Panc1 (cell line): Measurements from ENCODE around the gene HCFC1R1. TPM values are rescaled to one million over a fixed set of nuclear protein-coding genes. Genes with fewer than 3 reads are reported as not detected.

Experiments
- ATAC-seq: fragments of 200-7000 bp; cut with Tn5 transposase; 2 replicates; pipeline ENCODE4 v1.9.1; 2020; ENCODE audit warnings: mild to moderate bottlenecking, moderate library complexity
- BruUV-seq: library from RNA; stranded (reverse); fragments of 400-500 nt; replicated peaks from 2 replicates; lab custom pipeline; 2021; lab: Mats Ljungman, UMichigan
- CTCF ChIA-PET: fragments of 300-600 bp; sonication (Branson Sonifier 250); formaldehyde crosslinking; loops from one replicate; lab custom pipeline; 2022; ENCODE audit warnings: antibody characterized with exemption; lab: Charles Lee
- POLR2A ChIA-PET: fragments of 300-600 bp; sonication (Branson Sonifier 250); formaldehyde crosslinking; loops from one replicate; lab custom pipeline; 2022; ENCODE audit warnings: antibody characterized with exemption; lab: Charles Lee
- DNase-seq: peaks from one replicate; pipeline ENCODE4 v3.0.0-alpha.2; 2010; ENCODE audit warnings: low read depth, low spot score
- H3K27ac ChIP-seq: 2 replicates; pipeline ENCODE4 v1.5.1; 2011; ENCODE audit warnings: mild to moderate bottlenecking, low read length, inconsistent platforms
- H3K27me3 ChIP-seq: fragments of 200-500 bp; sonication (Bioruptor generic); 2 replicates; pipeline ENCODE4 v1.6.0; 2014; ENCODE audit warnings: low read length, inconsistent platforms; ENCODE audit not compliant: control insufficient read depth, insufficient read depth
- H3K36me3 ChIP-seq: fragments of 200-500 bp; sonication (Bioruptor generic); 2 replicates; pipeline ENCODE4 v1.5.1; 2014; ENCODE audit warnings: inconsistent platforms, mild to moderate bottlenecking, low read length, moderate library complexity; ENCODE audit not compliant: control insufficient read depth, insufficient read depth
- H3K4me1 ChIP-seq: 2 replicates; pipeline ENCODE4 v1.5.1; 2011; ENCODE audit warnings: inconsistent platforms, mild to moderate bottlenecking, low read length, moderate library complexity; ENCODE audit not compliant: control insufficient read depth, insufficient read depth
- H3K4me3 ChIP-seq, 2 experiments: 2 replicates each; pipeline ENCODE4 v1.5.1; 2011 to 2012; ENCODE audit warnings: low read depth in 2 of 2, low read length in 2 of 2, mild to moderate bottlenecking in 2 of 2, inconsistent platforms in 1 of 2, moderate library complexity in 1 of 2
- H3K9me3 ChIP-seq: fragments of 200-500 bp; sonication (Bioruptor generic); 2 replicates; pipeline ENCODE4 v1.5.1; 2014; ENCODE audit warnings: low read depth, mild to moderate bottlenecking, inconsistent platforms, low read length, moderate library complexity; ENCODE audit not compliant: control insufficient read depth, insufficient read depth
- CTCF ChIP-seq: fragments of 450-650 bp; IDR thresholded peaks from 2 replicates; pipeline ENCODE4 v1.5.1; 2017; ENCODE audit warnings: mild to moderate bottlenecking
- POLR2AphosphoS5 ChIP-seq: IDR thresholded peaks from 2 replicates; pipeline ENCODE4 v1.6.1; 2012; ENCODE audit warnings: mild to moderate bottlenecking, low read depth, low read length, moderate library complexity
- REST ChIP-seq, 2 experiments: IDR thresholded peaks; 2 replicates each; pipeline ENCODE4 v1.6.1; 2011 to 2012; ENCODE audit warnings: low read depth in 2 of 2, control low read depth in 1 of 2, low read length in 1 of 2, mild to moderate bottlenecking in 1 of 2, moderate library complexity in 1 of 2; ENCODE audit not compliant: insufficient read depth in 1 of 2
- SIN3A ChIP-seq: IDR thresholded peaks from 2 replicates; pipeline ENCODE4 v1.6.1; 2012; ENCODE audit warnings: low read depth, mild to moderate bottlenecking, low read length, moderate library complexity, borderline replicate concordance; ENCODE audit not compliant: insufficient read depth
- TCF7L2 ChIP-seq: IDR thresholded peaks from 2 replicates; pipeline ENCODE4 v1.6.1; 2011; ENCODE audit warnings: mild to moderate bottlenecking, low read depth, low read length, inconsistent platforms
- in situ Hi-C: cut with HindIII; loops from 2 replicates; pipeline ENCODE4 v1.10.0; 2016; ENCODE audit warnings: low sequenced_read_pairs, low pct_unique_long_range_greater_than_20kb
- intact Hi-C: fragments of 100-400 bp; cut with micrococcal nuclease; formaldehyde crosslinking; loops from one replicate; pipeline ENCODE4 v1.10.0; 2022; ENCODE audit not compliant: unreplicated experiment
- total RNA-seq: library from RNA; stranded (reverse); gene quantifications from one replicate; pipeline ENCODE4 v1.2.1, GENCODE V29; 2021; ENCODE audit not compliant: unreplicated experiment

HCFC1R1 gene
- total RNA-seq, 1 experiment from 2014 or later, result 67.3 TPM

GRCh38 chr16:3047387-3047720, 23.6 kb upstream of the HCFC1R1 start:
- no peaks in the 10 kb centered on the region for H3K4me1 ChIP-seq
- H3K27me3 ChIP-seq, result no peaks in the 10 kb centered on the region
- ChIA-PET POLR2A (no interaction called here), CTCF (interaction anchor here (1.3 to 1.4 kb wide), 2 partner anchors 11 to 15 kb away, joined by 4 to 6 read pairs; no protein-coding TSS in a partner anchor)
- H3K4me3 ChIP-seq, result no peak overlapping the region
- intact Hi-C loops, result no loop called here
- no peak for TF ChIP-seq POLR2AphosphoS5
- TF ChIP-seq CTCF, result no peak
- TF ChIP-seq TCF7L2, result no peak
- TF ChIP-seq REST (IDR thresholded peaks at IDR 0.05; ENCODE audit: insufficient read depth in 1 of 2, low read depth in 2 of 2, low read length in 1 of 2), result no peak
- no peak for TF ChIP-seq SIN3A
- no peaks in the 10 kb centered on the region for H3K9me3 ChIP-seq
- ATAC-seq (0 out of 2 replicates have a peak, but pooled peaks have one; percentile 7), DNase-seq (no peak)
- H3K27ac ChIP-seq, result no peak overlapping the region
- H3K36me3 ChIP-seq, result no peaks in the 10 kb centered on the region
- in situ Hi-C loops, result no loop called here
- BruUV-seq, result no TSS peak

DNA sequence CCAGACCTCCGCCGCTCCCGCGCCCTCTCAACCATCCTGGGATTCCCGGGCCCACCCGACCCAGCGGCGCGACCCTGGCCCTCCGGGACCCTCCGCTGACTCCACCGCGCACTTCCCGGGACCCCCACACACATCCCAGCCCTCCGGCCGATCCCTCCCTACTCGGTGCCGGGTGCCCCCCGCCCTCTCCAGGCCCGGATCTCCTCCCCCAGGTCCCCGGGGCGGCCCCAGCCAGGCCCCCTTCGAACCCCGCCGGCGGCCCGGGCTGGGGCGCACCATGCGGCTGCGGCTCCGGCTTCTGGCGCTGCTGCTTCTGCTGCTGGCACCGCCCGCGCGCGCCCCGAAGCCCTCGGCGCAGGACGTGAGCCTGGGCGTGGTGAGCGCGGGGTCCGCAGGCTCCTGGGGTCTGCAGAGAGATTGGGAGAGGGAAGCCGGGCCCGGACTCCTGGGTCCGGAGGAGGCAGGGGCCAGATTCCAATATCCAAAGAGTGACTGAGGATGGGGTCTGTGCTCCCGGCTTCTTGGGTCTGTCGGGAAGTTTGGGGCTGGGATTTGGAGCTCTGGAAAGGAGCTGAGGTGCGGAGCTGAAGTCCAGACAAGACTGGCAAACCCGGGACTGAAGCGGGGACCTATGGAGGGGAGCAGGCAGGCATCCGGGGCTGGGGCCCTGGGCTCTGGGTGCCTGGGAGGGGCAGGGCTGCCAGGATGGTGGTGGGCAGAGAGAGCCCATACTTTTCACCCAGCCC, 23.1 kb upstream of the HCFC1R1 start:
- no peak for DNase-seq
- no peaks in the 10 kb centered on the region for H3K27me3 ChIP-seq
- ChIA-PET POLR2A (no interaction called here), CTCF (interaction anchor here (1.3 to 1.4 kb wide), 2 partner anchors 12 to 15 kb away, joined by 4 to 6 read pairs; no protein-coding TSS in a partner anchor)
- H3K4me3 ChIP-seq, result peak overlapping the region; percentile 51 to 59; a peak in 3 of 4 replicates
- no peaks in the 10 kb centered on the region for H3K4me1 ChIP-seq
- TF ChIP-seq TCF7L2 (no peak), POLR2AphosphoS5 (no peak), CTCF (no peak)
- no peaks in the 10 kb centered on the region for H3K36me3 ChIP-seq
- 0 out of 2 replicates have a peak, but pooled peaks have one; percentile 20 for ATAC-seq
- intact Hi-C loops (no loop called here), in situ Hi-C loops (no loop called here)
- no TSS peak for BruUV-seq
- H3K27ac ChIP-seq, result no peak overlapping the region
- no peaks in the 10 kb centered on the region for H3K9me3 ChIP-seq
